MM.1S (cell line): ENCODE data around the gene PPOX.
A peak's percentile ranks its signal among the peaks of the same experiment; 100 is the strongest.

Source experiments
- DNase-seq: peaks from one replicate; pipeline ENCODE4 v3.0.0-alpha.2; 2015
- H2AFZ ChIP-seq: fragments of 300-600 bp; sonication (generic); 2 replicates; pipeline ENCODE4 v1.6.0; 2016; ENCODE audit warnings: antibody characterized with exemption, low read length
- H3F3A ChIP-seq: fragments of 300-600 bp; sonication (generic); 2 replicates; pipeline ENCODE4 v1.6.1; 2016; ENCODE audit warnings: mild to moderate bottlenecking, antibody characterized with exemption, low read length, moderate library complexity, mixed read lengths; ENCODE audit not compliant: insufficient read depth
- H3K27ac ChIP-seq: fragments of 300-600 bp; sonication (generic); 2 replicates; pipeline ENCODE4 v1.5.1; 2016; ENCODE audit warnings: mild to moderate bottlenecking, low read length
- H3K27me3 ChIP-seq: fragments of 300-600 bp; sonication (generic); replicated peaks from 2 replicates; pipeline ENCODE4 v1.6.0; 2016; ENCODE audit warnings: low read length; ENCODE audit not compliant: insufficient read depth
- H3K36me3 ChIP-seq: fragments of 300-600 bp; sonication (generic); replicated peaks from 2 replicates; pipeline ENCODE4 v1.6.1; 2016; ENCODE audit warnings: mild to moderate bottlenecking, low read length, mixed read lengths; ENCODE audit not compliant: insufficient read depth
- H3K4me1 ChIP-seq: fragments of 300-600 bp; sonication (generic); 2 replicates; pipeline ENCODE4 v1.6.1; 2016; ENCODE audit warnings: low read length, mixed read lengths
- H3K4me2 ChIP-seq: fragments of 300-600 bp; sonication (generic); 2 replicates; pipeline ENCODE4 v1.6.0; 2016; ENCODE audit warnings: low read depth, low read length
- H3K4me3 ChIP-seq: fragments of 300-600 bp; sonication (generic); 2 replicates; pipeline ENCODE4 v1.5.1; 2016; ENCODE audit warnings: low read length, mixed read lengths
- H3K79me2 ChIP-seq: fragments of 300-600 bp; sonication (generic); 2 replicates; pipeline ENCODE4 v1.6.1; 2016; ENCODE audit warnings: mixed run types, low read length, mixed read lengths
- H3K9ac ChIP-seq: fragments of 300-600 bp; sonication (generic); 2 replicates; pipeline ENCODE4 v1.6.1; 2016; ENCODE audit warnings: low read length, mixed read lengths
- H3K9me2 ChIP-seq: fragments of 300-600 bp; sonication (generic); replicated peaks from 2 replicates; pipeline ENCODE4 v1.6.1; 2016; ENCODE audit warnings: mild to moderate bottlenecking, low read length, mixed read lengths; ENCODE audit not compliant: insufficient read depth
- H3K9me3 ChIP-seq: fragments of 300-600 bp; sonication (generic); replicated peaks from 2 replicates; pipeline ENCODE4 v1.6.1; 2016; ENCODE audit warnings: mild to moderate bottlenecking, low read length, mixed read lengths; ENCODE audit not compliant: insufficient read depth
- H4K20me1 ChIP-seq: fragments of 300-600 bp; sonication (generic); 2 replicates; pipeline ENCODE4 v1.6.1; 2016; ENCODE audit warnings: mild to moderate bottlenecking, low read length, moderate library complexity, mixed read lengths; ENCODE audit not compliant: insufficient read depth
- EZH2 ChIP-seq: fragments of 300-600 bp; sonication (generic); optimal IDR thresholded peaks from 2 replicates; pipeline ENCODE3; 2017; ENCODE audit warnings: low read depth, mild to moderate bottlenecking, antibody characterized with exemption, low read length, mixed read lengths
- EZH2phosphoT487 ChIP-seq: fragments of 300-600 bp; sonication (generic); IDR thresholded peaks from 2 replicates; pipeline ENCODE4 v1.6.1; 2018; ENCODE audit warnings: antibody characterized with exemption, low read length
- TF ChIP-seq, protein P1 (sequence below): fragments of 300-600 bp; sonication (generic); IDR thresholded peaks from 2 replicates; pipeline ENCODE4 v1.5.1; 2016; ENCODE audit warnings: antibody characterized with exemption, low read length, mixed read lengths

PPOX gene

DNA sequence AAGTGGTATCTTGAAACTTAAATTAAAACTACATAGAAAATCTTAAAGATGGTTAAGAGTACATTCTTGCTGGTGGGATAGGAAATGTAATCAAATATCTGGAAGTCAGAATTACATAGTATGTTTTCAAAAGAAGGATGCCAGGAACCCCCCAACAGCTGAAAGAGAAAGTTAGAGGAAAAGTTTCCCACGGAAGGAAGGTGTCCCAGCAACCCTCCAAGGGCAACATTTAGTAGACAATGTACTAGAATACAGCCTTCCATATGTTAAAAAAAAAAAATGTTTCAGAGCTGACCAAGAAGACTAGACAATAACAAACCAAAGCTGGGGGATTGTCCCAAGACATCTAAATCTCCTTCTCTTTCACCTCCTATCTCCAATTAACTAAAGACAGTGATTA, 36.0 kb upstream of the PPOX start:
- H3K27me3 ChIP-seq: no peaks in the 10 kb centered on the region
- H3K79me2 ChIP-seq: peaks cover 89% of the 10 kb centered on the region
- no peaks in the 10 kb centered on the region for H3K9me2 ChIP-seq
- TF ChIP-seq, protein P1, sequence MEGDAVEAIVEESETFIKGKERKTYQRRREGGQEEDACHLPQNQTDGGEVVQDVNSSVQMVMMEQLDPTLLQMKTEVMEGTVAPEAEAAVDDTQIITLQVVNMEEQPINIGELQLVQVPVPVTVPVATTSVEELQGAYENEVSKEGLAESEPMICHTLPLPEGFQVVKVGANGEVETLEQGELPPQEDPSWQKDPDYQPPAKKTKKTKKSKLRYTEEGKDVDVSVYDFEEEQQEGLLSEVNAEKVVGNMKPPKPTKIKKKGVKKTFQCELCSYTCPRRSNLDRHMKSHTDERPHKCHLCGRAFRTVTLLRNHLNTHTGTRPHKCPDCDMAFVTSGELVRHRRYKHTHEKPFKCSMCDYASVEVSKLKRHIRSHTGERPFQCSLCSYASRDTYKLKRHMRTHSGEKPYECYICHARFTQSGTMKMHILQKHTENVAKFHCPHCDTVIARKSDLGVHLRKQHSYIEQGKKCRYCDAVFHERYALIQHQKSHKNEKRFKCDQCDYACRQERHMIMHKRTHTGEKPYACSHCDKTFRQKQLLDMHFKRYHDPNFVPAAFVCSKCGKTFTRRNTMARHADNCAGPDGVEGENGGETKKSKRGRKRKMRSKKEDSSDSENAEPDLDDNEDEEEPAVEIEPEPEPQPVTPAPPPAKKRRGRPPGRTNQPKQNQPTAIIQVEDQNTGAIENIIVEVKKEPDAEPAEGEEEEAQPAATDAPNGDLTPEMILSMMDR: no peak
- TF ChIP-seq EZH2phosphoT487 (no peak), EZH2 (no peak)
- H3K27ac ChIP-seq: no peak overlapping the region
- no peaks in the 10 kb centered on the region for H3K36me3 ChIP-seq
- no peak for DNase-seq
- H2AFZ ChIP-seq: no peak overlapping the region
- H3F3A ChIP-seq: peaks cover 27% of the 10 kb centered on the region
- H3K4me1 ChIP-seq: peaks cover 9% of the 10 kb centered on the region; the same call in 1 of the 2 replicates
- H3K9ac ChIP-seq: no peak overlapping the region
- no peaks in the 10 kb centered on the region for H4K20me1 ChIP-seq
- no peaks in the 10 kb centered on the region for H3K9me3 ChIP-seq
- no peak overlapping the region for H3K4me3 ChIP-seq
- no peak overlapping the region for H3K4me2 ChIP-seq

DNA sequence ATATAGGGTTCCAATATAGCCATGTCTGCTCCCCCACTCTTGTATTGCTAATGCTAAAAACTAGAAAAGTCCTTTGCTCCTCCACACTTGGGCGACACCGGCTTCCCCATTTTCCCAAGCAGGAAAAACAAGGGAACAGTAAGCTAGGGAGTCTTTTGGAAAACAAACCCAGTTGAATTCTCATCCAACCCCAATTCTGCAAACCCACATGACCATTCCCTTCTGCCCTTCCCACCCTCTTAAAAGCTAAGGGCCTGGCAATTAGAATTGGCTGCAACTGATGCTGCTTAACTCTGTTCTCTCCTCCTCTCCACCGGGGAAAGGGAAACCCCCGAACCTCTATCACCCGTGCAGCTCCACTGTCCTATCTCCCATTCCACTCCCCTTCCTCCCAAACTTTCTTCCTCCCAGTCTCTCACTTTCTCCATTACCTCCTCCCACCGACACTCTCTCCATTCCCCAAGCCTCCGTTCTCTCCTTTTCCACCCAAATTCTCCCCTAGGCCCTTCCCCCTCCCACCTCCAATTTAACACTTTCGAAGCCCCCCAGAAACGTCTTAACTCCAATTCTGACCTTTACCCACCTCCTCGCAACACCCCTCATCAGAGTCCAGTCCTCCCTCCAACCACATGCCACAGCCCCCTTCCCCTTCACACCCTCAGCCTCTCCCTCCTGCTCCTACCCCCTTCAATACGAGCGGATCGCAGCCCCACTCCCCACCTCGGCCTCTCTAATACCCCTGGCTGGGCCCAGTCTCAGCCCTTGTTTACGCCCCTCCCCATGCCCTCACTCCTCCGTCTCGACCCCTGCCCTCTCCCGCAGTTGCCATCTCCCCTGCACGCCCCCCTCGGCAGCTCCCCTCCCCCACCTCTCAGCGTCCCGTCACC, 34.5 kb upstream of the PPOX start:
- H3K9me2 ChIP-seq: no peaks in the 10 kb centered on the region
- peak overlapping the region; percentile 81 for H3K9ac ChIP-seq
- peaks cover 33% of the 10 kb centered on the region for H3F3A ChIP-seq
- no peaks in the 10 kb centered on the region for H4K20me1 ChIP-seq
- no peaks in the 10 kb centered on the region for H3K9me3 ChIP-seq
- H3K79me2 ChIP-seq: peaks cover 91% of the 10 kb centered on the region
- no peak for DNase-seq
- peak overlapping the region; percentile 88 for H3K4me3 ChIP-seq
- peak overlapping the region; percentile 94 for H3K4me2 ChIP-seq
- H3K4me1 ChIP-seq: peaks cover 9% of the 10 kb centered on the region; the same call in 1 of the 2 replicates
- TF ChIP-seq, protein P1: no peak
- TF ChIP-seq EZH2 (no peak), EZH2phosphoT487 (no peak)
- H3K27ac ChIP-seq: peak overlapping the region; percentile 52; the same call in 1 of the 2 replicates
- H2AFZ ChIP-seq: peak overlapping the region; percentile 90
- no peaks in the 10 kb centered on the region for H3K36me3 ChIP-seq
- H3K27me3 ChIP-seq: no peaks in the 10 kb centered on the region

- Histone ChIP-seq H3K9ac (peak within 1 kb of the TSS; percentile 81), H3K9me3 (no peaks in the 10 kb centered on the region), H3K4me3 (peak within 1 kb of the TSS; percentile 88), H3F3A (peaks cover 33% of the 10 kb centered on the region), H4K20me1 (no peaks in the 10 kb centered on the region), H3K27me3 (no peaks in the 10 kb centered on the region), H3K4me2 (peak within 1 kb of the TSS; percentile 95), H3K36me3 (no peaks in the 10 kb centered on the region), H3K9me2 (no peaks in the 10 kb centered on the region), H2AFZ (peak within 1 kb of the TSS; percentile 90), H3K79me2 (peaks cover 82% of the 10 kb centered on the region), H3K27ac (peak within 1 kb of the TSS; percentile 52; the same call in 1 of the 2 replicates), H3K4me1 (peaks cover 9% of the 10 kb centered on the region; the same call in 1 of the 2 replicates)
- TF ChIP-seq EZH2phosphoT487 (no peak), EZH2 (no peak)
- TF ChIP-seq, protein P1: no peak
- DNase-seq: peak; percentile 97
Observed at GRCh38 chr1:161132410-161133219, 33.6 kb upstream of the PPOX start, which contains the start of gene DEDD. TSS of gene DEDD (minus strand) at chr1:161132667. CDS start at chr1:161124462, 8,205 bp downstream.
